ENCODE results near the gene ADO.

- TF ChIP-seq, protein P1, sequence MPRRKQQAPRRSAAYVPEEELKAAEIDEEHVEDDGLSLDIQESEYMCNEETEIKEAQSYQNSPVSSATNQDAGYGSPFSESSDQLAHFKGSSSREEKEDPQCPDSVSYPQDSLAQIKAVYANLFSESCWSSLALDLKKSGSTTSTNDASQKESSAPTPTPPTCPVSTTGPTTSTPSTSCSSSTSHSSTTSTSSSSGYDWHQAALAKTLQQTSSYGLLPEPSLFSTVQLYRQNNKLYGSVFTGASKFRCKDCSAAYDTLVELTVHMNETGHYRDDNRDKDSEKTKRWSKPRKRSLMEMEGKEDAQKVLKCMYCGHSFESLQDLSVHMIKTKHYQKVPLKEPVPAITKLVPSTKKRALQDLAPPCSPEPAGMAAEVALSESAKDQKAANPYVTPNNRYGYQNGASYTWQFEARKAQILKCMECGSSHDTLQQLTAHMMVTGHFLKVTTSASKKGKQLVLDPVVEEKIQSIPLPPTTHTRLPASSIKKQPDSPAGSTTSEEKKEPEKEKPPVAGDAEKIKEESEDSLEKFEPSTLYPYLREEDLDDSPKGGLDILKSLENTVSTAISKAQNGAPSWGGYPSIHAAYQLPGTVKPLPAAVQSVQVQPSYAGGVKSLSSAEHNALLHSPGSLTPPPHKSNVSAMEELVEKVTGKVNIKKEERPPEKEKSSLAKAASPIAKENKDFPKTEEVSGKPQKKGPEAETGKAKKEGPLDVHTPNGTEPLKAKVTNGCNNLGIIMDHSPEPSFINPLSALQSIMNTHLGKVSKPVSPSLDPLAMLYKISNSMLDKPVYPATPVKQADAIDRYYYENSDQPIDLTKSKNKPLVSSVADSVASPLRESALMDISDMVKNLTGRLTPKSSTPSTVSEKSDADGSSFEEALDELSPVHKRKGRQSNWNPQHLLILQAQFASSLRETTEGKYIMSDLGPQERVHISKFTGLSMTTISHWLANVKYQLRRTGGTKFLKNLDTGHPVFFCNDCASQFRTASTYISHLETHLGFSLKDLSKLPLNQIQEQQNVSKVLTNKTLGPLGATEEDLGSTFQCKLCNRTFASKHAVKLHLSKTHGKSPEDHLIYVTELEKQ (CRISPR knock-in tag; IDR thresholded peaks at IDR 0.05) = no peak
- TF ChIP-seq ZNF224 (CRISPR knock-in tag; IDR thresholded peaks at IDR 0.05) (no peak), SMARCA5 (IDR thresholded peaks at IDR 0.05) (no peak), STAT5B (CRISPR knock-in tag; IDR thresholded peaks at IDR 0.05) (no peak), NFYB (IDR thresholded peaks at IDR 0.05; ENCODE audit: extremely low read depth, insufficient read length) (no peak), PTBP1 (IDR thresholded peaks at IDR 0.05; ENCODE audit: low read depth, low read length) (no peak)
Observed at GRCh38 chr10:62856021-62856420, 51.5 kb downstream of the ADO start.

Data from K562 (cell line).